GM12878 (cell line): ENCODE results near the gene TCEAL4.

ENCODE experiments used
- BRCA1 ChIP-seq: IDR thresholded peaks from 2 replicates; pipeline ENCODE4 v1.6.1; 2011; ENCODE audit warnings: low read depth, low read length, improper control_type of control experiment
- CTCF ChIP-seq, 3 experiments: IDR thresholded peaks in 2 of 3; conservative IDR thresholded peaks in 1 of 3; 2 replicates each; pipeline ENCODE4 v1.5.1; 2011; ENCODE audit warnings: low read depth in 3 of 3, low read length in 3 of 3, mild to moderate bottlenecking in 3 of 3, control low read depth in 2 of 3, moderate library complexity in 2 of 3, inconsistent platforms in 1 of 3, mixed read lengths in 1 of 3; ENCODE audit not compliant: control insufficient read depth in 2 of 3, insufficient read depth in 1 of 3; ENCODE audit errors: extremely low read depth in 1 of 3
- EP300 ChIP-seq, 2 experiments: fragments of 150-350 bp in 1 of 2; IDR thresholded peaks; 2 replicates each; pipeline ENCODE4 v1.6.1; 2011 to 2012; ENCODE audit warnings: low read depth in 2 of 2, low read length in 2 of 2, borderline replicate concordance in 1 of 2, improper control_type of control experiment in 1 of 2, inconsistent platforms in 1 of 2; ENCODE audit not compliant: control insufficient read depth in 1 of 2
- HDAC2 ChIP-seq: fragments of 200-600 bp; sonication (generic); IDR thresholded peaks from 2 replicates; pipeline ENCODE4 v1.6.1; 2017
- KDM1A ChIP-seq: fragments of 200-600 bp; sonication (generic); IDR thresholded peaks from 2 replicates; pipeline ENCODE4 v1.6.1; 2016; ENCODE audit warnings: borderline replicate concordance
- POLR2A ChIP-seq: IDR thresholded peaks from 2 replicates; pipeline ENCODE4 v1.6.1; 2011; ENCODE audit warnings: low read depth, mild to moderate bottlenecking, low read length
- REST ChIP-seq: IDR thresholded peaks from 2 replicates; pipeline ENCODE4 v1.6.1; 2012; ENCODE audit warnings: mild to moderate bottlenecking, low read depth, low read length
- ZNF274 ChIP-seq: IDR thresholded peaks from one replicate; pipeline ENCODE4 v1.8.0; 2011; ENCODE audit not compliant: insufficient read length, insufficient read depth

- TF ChIP-seq KDM1A (no peak), POLR2A (no peak), BRCA1 (no peak), CTCF (IDR thresholded peaks at IDR 0.05 in 2 of 3, conservative IDR thresholded peaks at IDR 0.05 in 1 of 3; ENCODE audit: control insufficient read depth in 2 of 3, extremely low read depth in 1 of 3, insufficient read depth in 1 of 3, low read depth in 3 of 3, low read length in 3 of 3) (no peak), ZNF274 (no peak), REST (no peak), HDAC2 (no peak), EP300 (IDR thresholded peaks at IDR 0.05; ENCODE audit: borderline replicate concordance in 1 of 2, control insufficient read depth in 1 of 2, low read depth in 2 of 2, low read length in 2 of 2) (no peak)
Observed at GRCh38 chrX:103537871-103538387, 47.4 kb upstream of the TCEAL4 start.
